CD4-positive, alpha-beta T cell treated with Interleukin-6 at 100 ng/mL for 8 hours (primary cell): ENCODE results near the gene CREB3L4.

Experiments
- DNase-seq: peaks from one replicate; pipeline ENCODE4 v3.0.0-alpha.2; 2020; ENCODE audit warnings: mixed read lengths, low spot score

Gene CREB3L4

GRCh38 chr1:153967107-153967999, at the start of gene CREB3L4:
Gene CREB3L4, plus strand, starts transcription at chr1:153967902. Its CDS starts 624 bp downstream, at chr1:153968526.
- peak; percentile 89 for DNase-seq

- DNase-seq = peak; percentile 30
Observed at GRCh38 chr1:153919876-153920852, 47.5 kb upstream of the CREB3L4 start.

GRCh38 chr1:153921080-153921802, 46.5 kb upstream of the CREB3L4 start:
- DNase-seq = no peak

GRCh38 chr1:153921803-153922075, 46.0 kb upstream of the CREB3L4 start:
- no peak for DNase-seq

- DNase-seq = peak; percentile 61
Observed at GRCh38 chr1:153922076-153922971, 45.4 kb upstream of the CREB3L4 start.

GRCh38 chr1:153922972-153923925, 44.5 kb upstream of the CREB3L4 start, which contains the start of gene GATAD2B:
Gene GATAD2B, minus strand, starts transcription at chr1:153922972. Its CDS starts 94,625 bp downstream, at chr1:153828347.
- DNase-seq = peak; percentile 100

GRCh38 chr1:153926405-153926804, 41.3 kb upstream of the CREB3L4 start:
- DNase-seq = no peak

GRCh38 chr1:153928245-153928644, 39.5 kb upstream of the CREB3L4 start:
- no peak for DNase-seq

- DNase-seq = no peak
Observed at GRCh38 chr1:153928791-153929341, 38.8 kb upstream of the CREB3L4 start.

GRCh38 chr1:153929426-153929825, 38.3 kb upstream of the CREB3L4 start:
- DNase-seq = no peak

GRCh38 chr1:153929981-153930948, 37.4 kb upstream of the CREB3L4 start:
- no peak for DNase-seq

- no peak for DNase-seq
Observed at GRCh38 chr1:153932156-153933131, 35.3 kb upstream of the CREB3L4 start.

- no peak for DNase-seq
Observed at GRCh38 chr1:153933430-153933829, 34.3 kb upstream of the CREB3L4 start.

- DNase-seq = no peak
Observed at GRCh38 chr1:153933955-153934354, 33.7 kb upstream of the CREB3L4 start.

- DNase-seq = no peak
Observed at GRCh38 chr1:153934746-153935145, 33.0 kb upstream of the CREB3L4 start.

- DNase-seq = no peak
Observed at GRCh38 chr1:153936011-153936802, 31.5 kb upstream of the CREB3L4 start.
